ENCODE data around the gene KAT2B. TPM values are rescaled to one million over a fixed set of nuclear protein-coding genes. Genes with fewer than 3 reads are reported as not detected.
A peak's percentile ranks its signal among the peaks of the same experiment; 100 is the strongest.

Gene KAT2B
- total RNA-seq, 1 experiment from 2014 or later: 3.2 TPM

DNA sequence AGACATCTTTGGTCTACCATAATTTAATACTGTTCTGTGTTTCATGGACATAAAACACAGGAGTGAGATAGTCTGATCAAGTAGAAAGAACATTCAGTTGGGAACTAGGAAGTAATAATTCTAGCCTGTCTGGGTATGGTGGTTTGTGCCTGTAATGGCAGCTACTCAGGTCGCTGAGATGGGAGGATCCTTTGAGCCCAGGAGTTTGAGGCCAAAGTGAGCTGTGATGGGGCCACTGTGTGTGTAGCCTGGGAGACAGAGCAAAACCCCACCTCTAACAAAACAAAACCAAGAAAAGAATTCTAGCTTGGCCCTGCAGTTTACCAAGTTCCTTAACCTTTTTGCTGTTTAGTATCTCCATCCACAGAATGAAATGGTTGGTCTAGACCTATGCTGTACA, 36.8 kb downstream of the KAT2B start:
- BruUV-seq (replicated peaks): no TSS peak

DNA sequence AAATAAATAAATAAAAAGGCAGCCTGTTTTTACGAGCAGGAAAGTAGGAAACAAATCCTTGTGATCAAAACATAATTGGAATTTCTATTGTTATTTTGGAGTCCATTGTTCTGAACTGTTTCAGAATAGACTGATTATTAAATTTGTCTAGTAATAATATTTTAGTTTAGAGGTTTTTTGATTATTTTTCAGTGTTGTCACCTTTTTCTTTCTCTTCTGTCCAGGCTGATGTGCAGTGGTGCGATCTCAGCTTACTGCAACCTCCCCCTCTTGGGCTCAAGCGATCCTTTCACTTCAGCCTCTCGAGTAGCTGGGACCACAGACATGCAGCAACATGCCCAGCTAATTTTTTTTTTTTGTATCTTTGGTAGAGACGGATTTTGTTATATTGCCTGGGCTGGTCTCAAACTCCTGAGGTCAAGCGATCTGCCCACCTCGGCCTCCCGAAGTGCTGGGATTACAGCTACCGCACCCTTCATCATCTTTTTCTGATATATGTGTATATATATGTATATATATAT, 38.0 kb downstream of the KAT2B start:
- no peaks in the 10 kb centered on the region for H3F3A ChIP-seq (ENCODE audit: insufficient read depth, low read depth)
- no peaks in the 10 kb centered on the region for H3K9me3 ChIP-seq (ENCODE audit: insufficient read depth, low read depth)
- H3K4me1 ChIP-seq (replicated peaks; ENCODE audit: insufficient read depth): no peaks in the 10 kb centered on the region
- H3K9me2 ChIP-seq (ENCODE audit: insufficient read depth): no peaks in the 10 kb centered on the region; the same call in 1 of the 2 replicates
- BruUV-seq (replicated peaks): no TSS peak
- no peaks in the 10 kb centered on the region for H4K20me1 ChIP-seq (ENCODE audit: insufficient read depth)
- H3K36me3 ChIP-seq (ENCODE audit: low read depth): no peaks in the 10 kb centered on the region
- ChIA-PET POLR2A (ENCODE audit: unreplicated experiment) (no interaction called here), CTCF (interaction anchor here (0.7 kb wide), 1 partner anchor 32 kb away, joined by 3 read pairs; no protein-coding TSS in a partner anchor)
- H3K27ac ChIP-seq: no peak overlapping the region
- H3K4me3 ChIP-seq: no peak overlapping the region
- no peak for DNase-seq
- no peak overlapping the region for H3K4me2 ChIP-seq
- intact Hi-C loops (cut with micrococcal nuclease; ENCODE audit: unreplicated experiment): no loop called here
- no peaks in the 10 kb centered on the region for H3K27me3 ChIP-seq (ENCODE audit: insufficient read depth, low read depth)
- H2AFZ ChIP-seq: no peak overlapping the region
- TF ChIP-seq, protein P1, sequence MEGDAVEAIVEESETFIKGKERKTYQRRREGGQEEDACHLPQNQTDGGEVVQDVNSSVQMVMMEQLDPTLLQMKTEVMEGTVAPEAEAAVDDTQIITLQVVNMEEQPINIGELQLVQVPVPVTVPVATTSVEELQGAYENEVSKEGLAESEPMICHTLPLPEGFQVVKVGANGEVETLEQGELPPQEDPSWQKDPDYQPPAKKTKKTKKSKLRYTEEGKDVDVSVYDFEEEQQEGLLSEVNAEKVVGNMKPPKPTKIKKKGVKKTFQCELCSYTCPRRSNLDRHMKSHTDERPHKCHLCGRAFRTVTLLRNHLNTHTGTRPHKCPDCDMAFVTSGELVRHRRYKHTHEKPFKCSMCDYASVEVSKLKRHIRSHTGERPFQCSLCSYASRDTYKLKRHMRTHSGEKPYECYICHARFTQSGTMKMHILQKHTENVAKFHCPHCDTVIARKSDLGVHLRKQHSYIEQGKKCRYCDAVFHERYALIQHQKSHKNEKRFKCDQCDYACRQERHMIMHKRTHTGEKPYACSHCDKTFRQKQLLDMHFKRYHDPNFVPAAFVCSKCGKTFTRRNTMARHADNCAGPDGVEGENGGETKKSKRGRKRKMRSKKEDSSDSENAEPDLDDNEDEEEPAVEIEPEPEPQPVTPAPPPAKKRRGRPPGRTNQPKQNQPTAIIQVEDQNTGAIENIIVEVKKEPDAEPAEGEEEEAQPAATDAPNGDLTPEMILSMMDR (conservative IDR thresholded peaks at IDR 0.05): no peak
- no peak for TF ChIP-seq EZH2 (IDR thresholded peaks at IDR 0.05; ENCODE audit: low read depth)
- no peaks in the 10 kb centered on the region for H3K79me2 ChIP-seq (ENCODE audit: low read depth)

More for the DNA sequence above, 36.8 kb downstream of the KAT2B start:
- H3K27ac ChIP-seq: no peak overlapping the region
- no peaks in the 10 kb centered on the region for H3K79me2 ChIP-seq (ENCODE audit: low read depth)
- no peaks in the 10 kb centered on the region for H3K9me2 ChIP-seq (ENCODE audit: insufficient read depth)
- intact Hi-C loops (cut with micrococcal nuclease; ENCODE audit: unreplicated experiment): no loop called here
- ChIA-PET CTCF (no interaction called here), POLR2A (ENCODE audit: unreplicated experiment) (no interaction called here)
- no peaks in the 10 kb centered on the region for H3K9me3 ChIP-seq (ENCODE audit: insufficient read depth, low read depth)
- H4K20me1 ChIP-seq (ENCODE audit: insufficient read depth): no peaks in the 10 kb centered on the region
- H3K36me3 ChIP-seq (ENCODE audit: low read depth): no peaks in the 10 kb centered on the region
- no peaks in the 10 kb centered on the region for H3F3A ChIP-seq (ENCODE audit: insufficient read depth, low read depth)
- H3K4me2 ChIP-seq: no peak overlapping the region
- H3K27me3 ChIP-seq (ENCODE audit: insufficient read depth, low read depth): no peaks in the 10 kb centered on the region
- no peak overlapping the region for H3K4me3 ChIP-seq
- no peaks in the 10 kb centered on the region for H3K4me1 ChIP-seq (replicated peaks; ENCODE audit: insufficient read depth)
- TF ChIP-seq, protein P1 (conservative IDR thresholded peaks at IDR 0.05): no peak
- no peak for TF ChIP-seq EZH2 (IDR thresholded peaks at IDR 0.05; ENCODE audit: low read depth)
- H2AFZ ChIP-seq: peak overlapping the region; percentile 9; the same call in 1 of the 2 replicates
- no peak for DNase-seq

DNA sequence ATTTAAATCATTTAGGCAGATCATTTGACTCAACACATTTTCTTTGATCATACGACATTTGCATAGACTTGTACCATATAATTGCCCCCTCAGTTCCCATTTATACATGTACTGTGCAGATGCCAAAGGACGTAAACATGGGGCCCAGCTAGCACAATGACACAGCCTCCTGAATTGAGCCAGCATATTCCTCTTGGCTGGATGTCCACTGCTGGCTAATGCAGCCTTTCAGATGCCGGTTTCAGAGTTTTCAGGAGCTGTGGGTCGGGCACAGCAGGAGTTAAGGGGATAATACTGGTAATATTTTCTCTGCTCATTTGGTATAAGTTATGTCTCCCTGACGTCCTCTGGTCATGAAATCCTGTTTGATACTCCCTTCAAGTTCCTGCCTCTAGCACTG, 39.4 kb downstream of the KAT2B start:
- H3K9me3 ChIP-seq (ENCODE audit: insufficient read depth, low read depth): no peaks in the 10 kb centered on the region
- no peaks in the 10 kb centered on the region for H4K20me1 ChIP-seq (ENCODE audit: insufficient read depth)
- no peaks in the 10 kb centered on the region for H3K27me3 ChIP-seq (ENCODE audit: insufficient read depth, low read depth)
- H3K79me2 ChIP-seq (ENCODE audit: low read depth): no peaks in the 10 kb centered on the region
- no peaks in the 10 kb centered on the region; the same call in 1 of the 2 replicates for H3K9me2 ChIP-seq (ENCODE audit: insufficient read depth)
- BruUV-seq (replicated peaks): no TSS peak
- intact Hi-C loops (cut with micrococcal nuclease; ENCODE audit: unreplicated experiment): no loop called here
- POLR2A ChIA-PET (ENCODE audit: unreplicated experiment): no interaction called here
- no peaks in the 10 kb centered on the region for H3K36me3 ChIP-seq (ENCODE audit: low read depth)
- H3F3A ChIP-seq (ENCODE audit: insufficient read depth, low read depth): no peaks in the 10 kb centered on the region
- no peak overlapping the region for H3K27ac ChIP-seq
- no peak for DNase-seq
- CTCF ChIA-PET: interaction anchor here (0.6 kb wide), 1 partner anchor 21 kb away, joined by 10 read pairs; no protein-coding TSS in a partner anchor
- H3K4me3 ChIP-seq: no peak overlapping the region
- no peaks in the 10 kb centered on the region for H3K4me1 ChIP-seq (replicated peaks; ENCODE audit: insufficient read depth)
- TF ChIP-seq, protein P1 (conservative IDR thresholded peaks at IDR 0.05): no peak
- TF ChIP-seq EZH2 (IDR thresholded peaks at IDR 0.05; ENCODE audit: low read depth): no peak
- no peak overlapping the region for H3K4me2 ChIP-seq
- no peak overlapping the region for H2AFZ ChIP-seq

Data from PC-9 (cell line).